ENCODE data around the gene CHRNE. TPM values are rescaled to one million over a fixed set of nuclear protein-coding genes. Genes with fewer than 3 reads are reported as not detected.

CHRNE gene
- total RNA-seq, 4 donors from 2014 or later: 0.50 to 3.6 (median 1.5) TPM

DNA sequence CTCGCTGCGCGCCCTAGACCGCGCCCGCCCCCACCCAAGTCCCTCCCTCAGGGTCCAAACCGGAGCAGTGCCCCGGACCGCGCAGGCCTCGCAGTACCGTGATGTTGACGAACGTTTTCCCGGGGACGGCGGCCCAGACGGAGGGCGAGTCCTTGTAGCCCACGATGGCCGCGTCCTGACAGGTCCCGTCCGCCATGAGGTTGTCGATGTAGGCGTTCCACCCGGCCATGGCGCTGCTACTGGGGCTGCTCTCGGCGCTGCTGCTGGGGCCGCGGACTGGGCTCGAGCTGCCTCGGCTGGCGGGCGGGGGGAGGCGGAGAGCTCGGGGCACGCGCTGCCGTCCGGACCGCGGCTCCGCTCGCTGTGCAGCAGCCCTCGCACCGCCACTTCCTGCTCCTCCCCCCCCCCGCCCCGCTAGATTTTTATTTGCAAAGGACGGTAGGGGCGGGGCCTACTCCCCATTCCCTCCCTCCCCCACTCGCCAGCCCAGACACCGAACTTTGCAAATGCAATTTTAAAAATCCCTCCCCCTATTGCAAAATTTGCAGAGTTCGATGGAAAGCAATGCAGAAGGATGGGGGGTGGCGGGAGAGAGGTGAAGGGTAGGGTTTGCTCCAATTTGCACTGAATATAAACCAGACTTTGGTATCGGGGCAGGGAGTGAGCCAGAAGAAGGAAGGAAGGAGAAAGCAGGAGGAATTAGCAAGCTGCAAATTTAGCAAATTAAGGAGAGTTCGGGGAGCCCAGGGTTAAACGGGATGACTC lies 45.5 kb upstream of the CHRNE start, which contains the start of gene PFN1:
TSS of gene PFN1 (minus strand) at position 365 of the 765 bp plus-strand sequence. CDS start at position 229, 136 bp downstream.
- peak; percentile 30 for ATAC-seq (ENCODE audit: low FRiP score)
- peak; percentile 76 for DNase-seq (ENCODE audit: low spot score)
- TF ChIP-seq, protein P1, sequence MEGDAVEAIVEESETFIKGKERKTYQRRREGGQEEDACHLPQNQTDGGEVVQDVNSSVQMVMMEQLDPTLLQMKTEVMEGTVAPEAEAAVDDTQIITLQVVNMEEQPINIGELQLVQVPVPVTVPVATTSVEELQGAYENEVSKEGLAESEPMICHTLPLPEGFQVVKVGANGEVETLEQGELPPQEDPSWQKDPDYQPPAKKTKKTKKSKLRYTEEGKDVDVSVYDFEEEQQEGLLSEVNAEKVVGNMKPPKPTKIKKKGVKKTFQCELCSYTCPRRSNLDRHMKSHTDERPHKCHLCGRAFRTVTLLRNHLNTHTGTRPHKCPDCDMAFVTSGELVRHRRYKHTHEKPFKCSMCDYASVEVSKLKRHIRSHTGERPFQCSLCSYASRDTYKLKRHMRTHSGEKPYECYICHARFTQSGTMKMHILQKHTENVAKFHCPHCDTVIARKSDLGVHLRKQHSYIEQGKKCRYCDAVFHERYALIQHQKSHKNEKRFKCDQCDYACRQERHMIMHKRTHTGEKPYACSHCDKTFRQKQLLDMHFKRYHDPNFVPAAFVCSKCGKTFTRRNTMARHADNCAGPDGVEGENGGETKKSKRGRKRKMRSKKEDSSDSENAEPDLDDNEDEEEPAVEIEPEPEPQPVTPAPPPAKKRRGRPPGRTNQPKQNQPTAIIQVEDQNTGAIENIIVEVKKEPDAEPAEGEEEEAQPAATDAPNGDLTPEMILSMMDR (IDR thresholded peaks at IDR 0.05): no peak

DNA sequence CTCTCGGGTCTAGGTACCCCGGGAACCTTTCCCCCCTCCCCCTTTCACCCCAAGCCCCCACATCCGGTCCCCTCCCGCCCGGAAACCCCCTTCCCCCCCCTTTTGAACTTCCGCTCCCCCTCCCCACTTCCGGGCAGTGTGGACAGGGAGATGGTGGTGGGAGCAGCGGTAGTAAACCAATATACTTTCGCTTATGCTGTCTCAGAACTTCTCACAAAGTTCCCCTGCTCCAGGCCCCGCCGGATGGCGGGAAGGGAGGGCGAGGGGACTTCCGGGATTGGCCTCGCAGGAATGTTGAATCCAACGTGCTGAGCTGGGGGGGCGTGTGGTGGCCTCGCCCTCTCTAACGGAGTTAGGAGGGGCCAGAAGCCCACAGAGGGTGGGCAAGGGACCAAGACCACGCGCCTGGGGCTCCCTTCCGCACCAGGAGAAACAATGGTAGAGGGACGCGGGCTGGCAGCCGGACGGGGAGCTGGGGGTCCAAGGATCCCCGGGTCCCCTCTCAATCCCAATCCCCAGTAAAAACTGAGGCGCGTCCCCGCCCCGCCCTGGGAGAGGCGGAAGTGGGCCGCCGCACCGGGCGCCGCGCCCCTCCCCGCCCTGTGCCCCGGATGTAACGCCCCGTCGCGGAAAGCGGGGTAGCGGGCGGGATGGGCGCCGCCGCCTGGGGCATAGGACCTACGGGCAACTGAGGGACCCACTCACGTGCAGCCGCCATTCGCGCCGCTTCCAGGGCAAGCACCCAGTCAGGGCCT lies 44.7 kb upstream of the CHRNE start:
- DNase-seq (ENCODE audit: low spot score): no peak
- no peak for ATAC-seq (ENCODE audit: low FRiP score)
- TF ChIP-seq, protein P1 (IDR thresholded peaks at IDR 0.05): no peak

DNA sequence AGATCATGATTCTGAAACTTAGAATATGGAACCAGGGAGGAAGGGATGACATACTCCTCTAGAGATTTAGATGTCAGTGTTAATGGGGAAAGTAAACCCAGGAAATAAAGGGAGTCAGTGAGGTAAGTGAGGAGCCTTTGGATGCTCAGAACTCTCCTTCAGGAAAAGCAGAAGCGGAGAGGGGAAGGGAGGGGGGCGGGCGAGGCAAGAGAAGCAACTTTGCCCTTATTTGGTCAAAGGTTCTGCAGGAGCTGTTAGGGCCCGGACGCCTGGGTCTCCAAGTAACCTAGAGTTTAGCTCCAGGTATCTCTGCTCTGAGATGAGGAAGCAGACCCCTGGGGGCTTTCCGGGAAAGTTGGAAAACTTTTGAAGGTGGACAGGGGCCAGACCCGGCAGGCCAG lies 44.1 kb upstream of the CHRNE start:
- no peak for ATAC-seq (ENCODE audit: low FRiP score)
- TF ChIP-seq, protein P1 (IDR thresholded peaks at IDR 0.05): no peak

DNA sequence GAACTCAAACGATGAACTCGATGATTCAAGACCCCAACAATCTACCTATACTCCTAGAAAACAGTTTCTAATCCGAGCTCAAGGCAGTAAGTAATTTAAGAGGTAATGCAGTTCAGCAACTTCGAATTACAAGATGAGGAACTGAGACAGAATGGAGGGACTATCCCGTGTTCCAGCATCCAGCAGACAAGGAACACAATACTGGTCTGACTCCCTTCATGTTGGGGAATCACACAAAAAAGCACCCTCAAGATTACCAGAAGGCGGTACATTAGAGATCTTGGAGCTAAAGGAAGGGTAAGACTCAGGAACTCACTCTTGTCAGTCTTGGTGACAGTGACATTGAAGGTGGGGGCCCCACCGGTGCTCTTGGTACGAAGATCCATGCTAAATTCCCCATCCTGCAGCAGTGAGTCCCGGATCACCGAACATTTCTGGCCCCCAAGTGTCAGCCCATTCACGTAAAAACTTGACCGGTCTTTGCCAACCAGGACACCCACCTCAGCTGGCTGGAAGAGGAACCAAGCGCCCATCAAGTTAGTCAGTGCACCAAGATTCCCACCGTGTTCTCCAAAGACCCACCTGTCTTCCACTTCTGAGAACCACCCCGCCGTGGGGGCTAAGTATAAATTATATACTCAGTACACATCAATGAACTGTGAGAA lies 43.5 kb upstream of the CHRNE start:
- TF ChIP-seq, protein P1 (IDR thresholded peaks at IDR 0.05): no peak
- no peak for ATAC-seq (ENCODE audit: low FRiP score)
- no peak for DNase-seq (ENCODE audit: low spot score)

More for the DNA sequence above, 44.1 kb upstream of the CHRNE start:
- no peak for DNase-seq (ENCODE audit: low spot score)

DNA sequence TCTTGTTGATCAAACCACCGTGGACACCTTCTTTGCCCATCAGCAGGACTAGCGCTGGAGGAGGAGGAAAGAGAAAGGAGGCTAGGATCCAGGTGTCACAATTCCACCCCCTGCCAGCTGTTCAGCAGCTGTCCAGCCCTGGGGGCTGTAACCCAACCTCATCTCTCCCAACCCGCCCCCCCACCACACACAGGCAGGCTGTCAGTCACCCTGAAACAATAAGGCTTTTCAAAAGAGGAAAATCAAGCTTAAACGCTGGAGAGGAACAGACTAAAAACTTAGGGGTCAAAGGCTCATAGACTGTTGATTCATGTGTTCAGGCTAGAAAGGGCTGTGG lies 43.0 kb upstream of the CHRNE start:
- no peak for DNase-seq (ENCODE audit: low spot score)
- TF ChIP-seq, protein P1 (IDR thresholded peaks at IDR 0.05): no peak
- no peak for ATAC-seq (ENCODE audit: low FRiP score)

DNA sequence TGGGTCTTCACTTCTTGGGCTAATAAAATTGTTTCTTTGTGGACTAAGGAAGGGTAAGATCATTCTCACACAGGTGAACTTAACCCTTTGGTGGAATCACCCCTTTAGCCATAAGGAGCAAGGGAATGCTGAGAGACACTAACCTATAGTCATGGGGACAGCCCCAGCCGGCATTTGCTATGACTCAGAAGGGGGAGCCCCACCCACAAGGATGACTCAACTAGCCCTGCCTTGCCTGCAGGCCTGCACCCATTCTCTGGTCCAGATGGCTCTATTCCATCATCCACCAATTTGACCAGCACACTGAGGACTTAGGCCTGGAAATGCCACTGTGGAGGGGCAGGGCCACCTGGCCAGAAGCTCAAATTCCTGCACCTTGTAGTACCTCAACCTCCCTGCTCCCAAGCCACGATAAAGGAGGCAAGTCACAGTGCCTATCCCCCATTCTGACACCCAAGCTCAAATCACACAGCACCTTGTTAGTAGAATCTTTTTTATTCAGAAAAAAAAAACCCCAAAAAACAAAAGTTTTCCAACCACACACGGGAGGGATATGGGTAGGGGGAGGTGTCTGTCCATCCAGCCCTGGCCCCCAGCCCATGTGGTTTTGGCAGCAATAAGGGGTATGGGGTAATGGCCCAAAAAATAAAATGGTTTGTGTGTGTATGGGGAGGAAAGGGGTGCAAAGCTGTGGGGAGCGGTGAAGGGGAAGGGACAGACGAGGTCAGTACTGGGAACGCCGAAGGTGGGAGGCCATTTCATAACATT lies 42.5 kb upstream of the CHRNE start:
- DNase-seq (ENCODE audit: low spot score): no peak
- ATAC-seq (ENCODE audit: low FRiP score): peak; percentile 38
- TF ChIP-seq, protein P1 (IDR thresholded peaks at IDR 0.05): no peak

Measured in omental fat pad (tissue), 4 donors.